AG10803 (cell line): ENCODE data around the gene ESPN.

Source experiments
- DNase-seq: peaks from one replicate; pipeline ENCODE4 v3.0.0; 2010; ENCODE audit warnings: low read depth
- H3K4me3 ChIP-seq: 2 replicates; pipeline ENCODE4 v1.5.1; 2011; ENCODE audit warnings: mild to moderate bottlenecking, low read length, control low read depth
- TF ChIP-seq, protein P1 (sequence below): conservative IDR thresholded peaks from 2 replicates; pipeline ENCODE4 v1.5.1; 2011; ENCODE audit warnings: mild to moderate bottlenecking, low read length, control low read depth, inconsistent platforms

ESPN gene

DNA sequence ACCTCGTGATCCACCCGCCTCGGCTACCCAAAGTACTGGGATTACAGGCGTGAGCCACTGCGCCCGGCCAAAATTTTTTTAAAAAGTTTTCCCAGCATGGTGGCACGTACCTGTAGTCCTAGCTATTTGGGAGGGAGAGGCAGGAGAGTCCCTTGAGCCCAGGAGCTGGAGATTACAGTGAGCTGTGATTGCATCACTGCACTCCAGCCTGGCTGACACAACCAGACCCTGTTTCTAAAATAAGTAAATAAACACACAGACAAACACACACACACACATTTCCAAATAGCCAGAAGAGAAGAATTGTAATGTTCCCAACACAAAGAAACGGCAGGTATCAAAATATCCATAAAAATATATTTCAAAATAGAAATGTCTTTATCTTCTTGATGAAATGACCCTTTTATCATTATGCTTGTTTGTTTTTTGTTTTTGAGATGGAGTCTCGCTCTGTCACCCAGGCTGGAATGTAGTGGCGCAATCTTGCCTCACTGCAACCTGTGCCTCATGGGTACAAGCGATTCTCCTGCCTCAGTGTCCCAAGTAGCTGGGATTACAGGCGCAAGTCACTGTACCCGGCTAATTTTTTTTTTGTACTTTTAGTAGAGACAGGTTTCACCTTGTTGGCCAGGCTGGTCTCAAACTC, 14.2 kb upstream of the ESPN start:
- no peak for DNase-seq
- TF ChIP-seq, protein P1, sequence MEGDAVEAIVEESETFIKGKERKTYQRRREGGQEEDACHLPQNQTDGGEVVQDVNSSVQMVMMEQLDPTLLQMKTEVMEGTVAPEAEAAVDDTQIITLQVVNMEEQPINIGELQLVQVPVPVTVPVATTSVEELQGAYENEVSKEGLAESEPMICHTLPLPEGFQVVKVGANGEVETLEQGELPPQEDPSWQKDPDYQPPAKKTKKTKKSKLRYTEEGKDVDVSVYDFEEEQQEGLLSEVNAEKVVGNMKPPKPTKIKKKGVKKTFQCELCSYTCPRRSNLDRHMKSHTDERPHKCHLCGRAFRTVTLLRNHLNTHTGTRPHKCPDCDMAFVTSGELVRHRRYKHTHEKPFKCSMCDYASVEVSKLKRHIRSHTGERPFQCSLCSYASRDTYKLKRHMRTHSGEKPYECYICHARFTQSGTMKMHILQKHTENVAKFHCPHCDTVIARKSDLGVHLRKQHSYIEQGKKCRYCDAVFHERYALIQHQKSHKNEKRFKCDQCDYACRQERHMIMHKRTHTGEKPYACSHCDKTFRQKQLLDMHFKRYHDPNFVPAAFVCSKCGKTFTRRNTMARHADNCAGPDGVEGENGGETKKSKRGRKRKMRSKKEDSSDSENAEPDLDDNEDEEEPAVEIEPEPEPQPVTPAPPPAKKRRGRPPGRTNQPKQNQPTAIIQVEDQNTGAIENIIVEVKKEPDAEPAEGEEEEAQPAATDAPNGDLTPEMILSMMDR, result no peak
- no peak overlapping the region for H3K4me3 ChIP-seq

DNA sequence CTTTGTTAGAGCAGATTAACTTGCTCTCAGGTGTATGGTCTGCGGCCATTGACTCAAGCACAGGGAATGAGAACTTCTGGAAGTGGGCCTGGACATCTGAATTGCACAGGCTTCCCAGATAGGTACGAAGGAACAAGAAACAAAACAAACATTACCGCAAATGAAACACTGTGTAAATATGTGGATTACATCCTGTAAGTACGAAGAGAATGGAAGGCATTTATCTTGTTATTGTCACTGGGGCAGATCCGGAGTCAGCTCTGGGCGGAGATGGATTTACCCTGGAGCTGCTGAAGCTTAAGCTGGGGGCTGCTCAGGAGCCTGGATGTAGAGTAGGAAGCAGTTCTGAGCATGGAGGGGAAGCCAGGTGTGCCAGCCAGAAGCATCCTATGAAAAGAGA, 11.7 kb upstream of the ESPN start:
- DNase-seq, result no peak
- TF ChIP-seq, protein P1, result no peak
- H3K4me3 ChIP-seq, result no peak overlapping the region

DNA sequence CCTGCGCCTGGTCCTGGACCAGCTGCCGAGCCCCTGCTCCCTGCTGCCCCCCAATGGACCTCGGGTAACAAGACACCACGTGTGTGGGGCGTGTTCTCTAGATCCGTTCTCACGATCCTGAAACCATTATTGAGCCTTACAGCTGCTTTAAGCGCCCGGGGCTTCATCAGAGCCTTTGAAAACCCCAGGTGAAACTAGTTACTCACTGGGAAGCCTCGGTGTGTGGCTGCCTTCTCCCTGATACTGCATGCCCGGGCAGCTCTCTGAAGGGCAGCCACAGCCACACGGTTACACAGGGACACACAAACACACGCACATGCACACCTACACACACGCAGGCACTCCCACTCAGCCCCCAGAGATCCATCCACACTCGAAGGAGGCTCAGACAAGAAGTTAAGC, 10.1 kb upstream of the ESPN start:
- TF ChIP-seq, protein P1, result peak; percentile 61
- peak; percentile 41 for DNase-seq
- H3K4me3 ChIP-seq, result no peak overlapping the region; the same call in 1 of the 2 replicates

DNA sequence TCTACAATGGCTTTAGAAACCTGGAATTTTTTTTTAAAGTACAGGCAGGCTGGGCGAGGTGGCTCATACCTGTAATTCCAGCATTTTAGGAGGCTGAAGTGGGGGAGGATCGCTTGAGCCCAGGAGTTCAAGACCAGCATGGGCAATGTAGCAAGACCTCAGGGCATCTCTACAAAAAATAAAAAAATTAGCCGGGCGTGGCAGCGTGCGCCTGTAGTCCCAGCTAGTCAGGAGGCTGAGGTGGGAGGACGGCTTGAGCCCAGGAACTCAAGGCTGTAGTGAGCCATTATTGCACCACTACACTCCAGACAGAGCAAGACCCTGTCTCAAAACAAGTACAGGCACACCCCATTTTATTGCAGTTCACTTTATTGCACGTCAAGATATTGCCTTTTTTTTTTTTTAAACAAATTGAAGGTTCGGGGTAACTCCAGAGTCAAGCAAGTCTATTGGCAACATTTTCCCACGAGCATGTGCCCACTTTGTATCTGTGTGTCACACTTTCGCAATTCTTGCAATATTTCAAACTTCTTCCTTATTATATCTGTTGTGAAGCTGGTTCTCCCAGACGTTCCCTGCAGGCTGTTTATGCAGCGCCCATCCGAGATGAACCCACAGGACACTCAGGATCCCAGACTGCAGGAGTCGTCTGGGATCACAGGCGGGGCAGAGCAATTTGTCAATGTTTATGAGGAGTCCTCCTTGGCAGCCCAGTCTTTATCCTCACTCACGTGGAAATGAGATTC, 9.5 kb upstream of the ESPN start:
- TF ChIP-seq, protein P1, result no peak
- no peak overlapping the region for H3K4me3 ChIP-seq
- DNase-seq, result no peak

DNA sequence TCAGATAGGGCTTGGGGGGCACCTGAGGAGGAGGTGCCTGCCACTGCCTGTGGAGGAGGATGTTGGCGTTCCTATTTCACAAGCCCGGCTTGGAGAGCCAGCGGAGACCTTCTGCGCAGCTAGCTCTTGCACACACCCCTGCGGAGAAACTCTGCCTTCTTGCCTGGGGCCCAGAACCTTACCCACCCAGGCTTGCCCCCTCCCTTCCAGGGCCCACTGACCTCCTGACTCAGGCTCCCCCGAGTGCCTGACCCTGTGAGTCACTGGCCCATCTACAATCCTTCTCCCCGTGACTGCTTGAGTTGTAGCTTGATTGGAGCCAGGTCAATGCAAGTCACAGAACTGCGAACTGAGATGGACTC, 8.3 kb upstream of the ESPN start:
- DNase-seq, result no peak
- TF ChIP-seq, protein P1, result no peak
- no peak overlapping the region for H3K4me3 ChIP-seq

DNA sequence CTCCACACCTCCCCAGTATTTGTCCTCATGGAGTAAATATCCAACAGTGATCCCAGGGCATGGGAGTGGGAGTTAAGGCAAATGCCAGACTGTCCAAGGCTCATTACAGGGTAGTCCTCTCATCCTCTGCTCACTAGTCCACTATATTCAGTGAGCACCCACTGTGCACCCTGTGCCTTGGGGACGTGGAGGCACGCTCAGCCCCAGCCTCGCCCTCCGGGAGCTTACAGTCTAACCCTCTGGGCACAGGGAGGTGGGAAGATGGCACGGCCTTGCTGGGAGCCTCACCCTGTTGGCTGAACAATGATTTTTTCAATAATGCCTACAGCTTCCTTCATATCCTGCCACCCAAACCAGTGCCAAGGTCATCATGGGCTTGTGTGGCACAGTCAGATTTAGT, 7.7 kb upstream of the ESPN start:
- no peak for DNase-seq
- H3K4me3 ChIP-seq, result no peak overlapping the region
- TF ChIP-seq, protein P1, result no peak
